ENCODE data around the gene DDX55. TPM values are rescaled to one million over a fixed set of nuclear protein-coding genes. Genes with fewer than 3 reads are reported as not detected.
A peak's percentile ranks its signal among the peaks of the same experiment; 100 is the strongest.

The DDX55 gene
- total and polyA plus RNA-seq, 7 donors = 4.2 to 10.5 (median 6.4) TPM

GRCh38 chr12:123634142-123634561, 32.3 kb downstream of the DDX55 start:
- WGBS, 3 donors = 9 to 12% (median 10%) methylated on average over 19 of the region's 19 CpGs
- ATAC-seq (peak in 1 of 4 donors; percentile 6), DNase-seq (no peak)
- no peak for TF ChIP-seq CTCF (IDR thresholded peaks at IDR 0.05)
- intact Hi-C loops (cut with DNase I) = loop anchor here in 1 of 2 donors (10.0 kb wide), 1 partner anchor 351 kb away; no protein-coding TSS in a partner anchor
- Histone ChIP-seq H3K9me3 (no peaks in the 10 kb centered on the region), H3K4me3 (peak overlapping the region; percentile 88), H3K27me3 (ENCODE audit: insufficient read depth in 3 of 3, low read length in 2 of 3) (no peaks in the 10 kb centered on the region), H3K36me3 (ENCODE audit: insufficient read depth in 1 of 2, low read depth in 1 of 2) (peaks cover 5 to 31% of the 10 kb centered on the region in 2 donors), H3K4me1 (peaks cover 9% of the 10 kb centered on the region), H3K27ac (peak overlapping the region; percentile 88)

DNA sequence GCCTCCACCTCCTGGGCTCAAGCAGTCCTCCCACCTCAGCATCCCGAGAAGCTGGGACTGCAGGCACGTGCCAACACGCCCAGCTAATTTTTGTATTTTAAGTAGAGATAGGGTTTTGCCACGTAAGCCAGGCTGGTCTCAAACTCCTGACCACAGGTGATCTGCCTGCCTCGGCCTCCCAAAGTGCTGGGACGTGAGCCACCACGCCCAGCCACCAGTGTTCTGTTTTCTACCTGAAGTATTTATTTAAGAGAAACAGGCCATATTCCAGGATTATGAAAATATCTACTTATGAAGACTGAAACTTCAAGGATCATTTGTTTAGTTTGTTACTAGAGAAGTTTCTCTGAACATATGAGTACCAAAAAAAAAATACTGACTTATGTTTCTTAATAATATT, 42.0 kb downstream of the DDX55 start:
- Histone ChIP-seq H3K9me3 (no peaks in the 10 kb centered on the region), H3K27me3 (ENCODE audit: insufficient read depth in 3 of 3, low read length in 2 of 3) (no peaks in the 10 kb centered on the region), H3K4me3 (no peak overlapping the region), H3K36me3 (ENCODE audit: insufficient read depth in 1 of 2, low read depth in 1 of 2) (peaks cover 2 to 90% of the 10 kb centered on the region in 2 donors), H3K4me1 (no peaks in the 10 kb centered on the region), H3K27ac (no peak overlapping the region)
- ATAC-seq (no peak), DNase-seq (no peak)
- intact Hi-C loops (cut with DNase I) = no loop called here
- WGBS, 3 donors = 85 to 93% (median 91%) methylated on average over 7 of the region's 7 CpGs
- TF ChIP-seq CTCF (IDR thresholded peaks at IDR 0.05) = no peak

- TF ChIP-seq CTCF (IDR thresholded peaks at IDR 0.05) = no peak
- DNase-seq = no peak
- no peaks in the 10 kb centered on the region for H3K9me3 ChIP-seq
- H3K4me3 ChIP-seq = no peak overlapping the region
- no peaks in the 10 kb centered on the region for H3K4me1 ChIP-seq
- no peak overlapping the region for H3K27ac ChIP-seq
- 96 to 98% (median 97%) methylated on average over 3 of the region's 3 CpGs for WGBS, 3 donors
- peaks cover 2 to 93% of the 10 kb centered on the region in 2 donors for H3K36me3 ChIP-seq (ENCODE audit: insufficient read depth in 1 of 2, low read depth in 1 of 2)
- ATAC-seq = no peak
- intact Hi-C loops (cut with DNase I) = no loop called here
- no peaks in the 10 kb centered on the region for H3K27me3 ChIP-seq (ENCODE audit: insufficient read depth in 3 of 3, low read length in 2 of 3)
Observed at GRCh38 chr12:123645380-123645779, 43.5 kb downstream of the DDX55 start.

DNA sequence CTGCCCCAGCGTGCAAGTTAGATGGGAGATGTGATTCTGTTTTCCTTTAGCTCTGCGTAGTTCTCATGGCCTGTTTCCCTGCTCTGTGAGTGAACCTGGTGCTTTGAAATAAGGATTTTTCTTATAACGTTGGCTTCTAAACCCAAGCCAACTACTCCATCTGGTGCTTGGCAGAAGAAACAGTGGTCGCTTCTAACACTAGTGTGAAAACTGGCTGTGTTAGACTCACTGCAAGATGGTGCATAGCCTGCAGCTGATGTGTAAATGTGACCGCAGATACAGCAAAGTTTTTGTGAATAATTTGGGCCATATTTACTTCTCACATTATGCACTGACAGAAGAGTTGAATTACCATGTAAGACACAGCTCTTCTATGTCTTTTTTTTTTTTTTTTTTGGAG, 44.0 kb downstream of the DDX55 start:
- H3K4me1 ChIP-seq = no peaks in the 10 kb centered on the region
- intact Hi-C loops (cut with DNase I) = no loop called here
- ATAC-seq = no peak
- WGBS, 3 donors = 76 to 86% (median 80%) methylated on average over 5 of the region's 5 CpGs
- no peaks in the 10 kb centered on the region for H3K9me3 ChIP-seq
- no peaks in the 10 kb centered on the region for H3K27me3 ChIP-seq (ENCODE audit: insufficient read depth in 3 of 3, low read length in 2 of 3)
- no peak overlapping the region for H3K4me3 ChIP-seq
- no peak for DNase-seq
- no peak overlapping the region for H3K27ac ChIP-seq
- no peak for TF ChIP-seq CTCF (IDR thresholded peaks at IDR 0.05)
- H3K36me3 ChIP-seq (ENCODE audit: insufficient read depth in 1 of 2, low read depth in 1 of 2) = peaks cover 2 to 93% of the 10 kb centered on the region in 2 donors

- intact Hi-C loops (cut with DNase I) = no loop called here
- no peak overlapping the region for H3K27ac ChIP-seq
- H3K4me1 ChIP-seq = no peaks in the 10 kb centered on the region
- ATAC-seq (no peak), DNase-seq (no peak)
- WGBS, 3 donors = 91 to 94% (median 91%) methylated on average over 5 of the region's 5 CpGs
- no peaks in the 10 kb centered on the region for H3K9me3 ChIP-seq
- no peaks in the 10 kb centered on the region for H3K27me3 ChIP-seq (ENCODE audit: insufficient read depth in 3 of 3, low read length in 2 of 3)
- peaks cover 4 to 94% of the 10 kb centered on the region in 2 donors for H3K36me3 ChIP-seq (ENCODE audit: insufficient read depth in 1 of 2, low read depth in 1 of 2)
- H3K4me3 ChIP-seq = no peak overlapping the region
- no peak for TF ChIP-seq CTCF (IDR thresholded peaks at IDR 0.05)
Observed at GRCh38 chr12:123648401-123648800, 46.5 kb downstream of the DDX55 start.
